Measurements from ENCODE around the gene DDX59.

GRCh38 chr1:200644021-200644420, 25.7 kb downstream of the DDX59 start:
- TF ChIP-seq POLR2A (IDR thresholded peaks at IDR 0.05; ENCODE audit: low read length), result no peak
- no peak for TF ChIP-seq GATA1 (IDR thresholded peaks at IDR 0.05; ENCODE audit: low read depth, low read length)

All from erythroblast (primary cell).